HG02970 (cell line): ENCODE results near the gene CDS2.

Source experiments
- ATAC-seq: cut with Tn5 transposase; IDR thresholded peaks from one replicate; pipeline ENCODE4 v1.9.1; 2021; ENCODE audit warnings: mild to moderate bottlenecking, moderate library complexity, moderate number of reproducible peaks; ENCODE audit not compliant: unreplicated experiment, low FRiP score

Gene CDS2

DNA sequence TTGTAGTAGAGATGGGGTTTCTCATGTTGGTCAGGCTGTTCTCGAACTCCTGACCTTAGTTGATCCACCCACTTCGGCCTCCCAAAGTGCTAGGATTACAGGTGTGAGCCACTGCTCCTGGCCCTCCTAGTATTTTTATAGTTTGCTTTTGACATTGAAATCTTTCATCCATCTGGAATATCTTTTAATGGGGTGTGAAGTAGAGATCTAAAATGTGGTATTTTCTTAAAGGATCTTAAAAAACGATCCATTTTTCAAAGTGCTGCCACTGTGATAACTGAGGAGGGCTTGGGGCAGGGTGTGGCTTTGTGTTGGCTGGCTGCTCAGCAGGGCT lies 23.1 kb downstream of the CDS2 start:
- no peak for ATAC-seq

DNA sequence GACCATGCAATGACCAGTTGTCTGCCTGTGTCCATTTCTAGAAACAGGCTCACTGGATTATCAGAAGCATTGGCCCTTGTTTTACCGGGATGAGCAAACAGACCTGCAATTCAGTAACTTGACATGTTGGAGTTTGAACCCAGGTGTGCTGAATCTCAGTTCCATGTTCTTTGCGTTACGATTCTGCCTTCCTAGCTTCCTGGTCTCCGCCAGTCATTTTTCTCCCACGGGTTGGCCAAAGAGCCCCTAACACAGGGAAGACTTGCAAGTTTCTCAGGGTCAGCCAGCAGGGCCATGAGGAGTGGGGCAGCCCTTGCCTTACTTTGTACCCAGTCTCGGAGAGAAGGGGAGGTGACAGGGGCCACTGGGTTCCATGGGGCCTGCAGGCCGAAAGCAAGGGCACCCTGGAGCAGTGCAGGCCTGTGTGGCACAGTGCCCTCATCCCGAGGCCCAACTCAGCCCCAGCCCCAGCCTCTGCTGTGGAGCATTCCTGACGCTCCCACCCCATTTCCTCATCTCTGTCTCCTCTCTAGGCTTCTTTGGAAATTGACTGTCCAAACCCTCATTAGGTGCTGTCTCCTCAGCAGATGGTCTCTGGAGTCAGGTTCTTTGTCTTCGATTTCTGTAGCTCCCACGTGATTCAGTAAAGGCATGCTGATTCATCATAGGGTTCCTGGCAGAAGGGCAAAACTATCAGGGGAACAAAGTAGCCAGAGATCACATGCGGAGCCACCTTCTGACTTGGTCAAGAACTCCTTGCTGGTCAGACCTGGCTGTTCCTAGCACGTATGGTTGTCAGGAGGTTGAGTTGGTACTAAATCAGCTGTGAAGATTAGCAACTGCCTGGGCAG lies 23.6 kb downstream of the CDS2 start:
- ATAC-seq = no peak

DNA sequence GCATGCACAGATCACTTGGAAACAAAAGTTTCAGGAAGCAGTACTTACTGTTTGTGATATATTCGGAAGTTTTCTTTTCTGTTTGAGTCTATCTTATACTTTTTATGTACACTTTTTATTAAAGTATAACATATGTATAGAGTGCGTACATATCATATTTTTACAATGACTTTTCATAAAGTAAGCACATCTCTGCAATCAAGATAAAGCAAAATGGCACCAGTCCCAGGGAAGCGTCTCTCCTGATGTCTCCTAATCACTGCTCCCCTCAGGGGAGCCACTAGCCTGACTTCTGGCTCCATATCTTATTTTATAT lies 26.3 kb downstream of the CDS2 start:
- no peak for ATAC-seq

DNA sequence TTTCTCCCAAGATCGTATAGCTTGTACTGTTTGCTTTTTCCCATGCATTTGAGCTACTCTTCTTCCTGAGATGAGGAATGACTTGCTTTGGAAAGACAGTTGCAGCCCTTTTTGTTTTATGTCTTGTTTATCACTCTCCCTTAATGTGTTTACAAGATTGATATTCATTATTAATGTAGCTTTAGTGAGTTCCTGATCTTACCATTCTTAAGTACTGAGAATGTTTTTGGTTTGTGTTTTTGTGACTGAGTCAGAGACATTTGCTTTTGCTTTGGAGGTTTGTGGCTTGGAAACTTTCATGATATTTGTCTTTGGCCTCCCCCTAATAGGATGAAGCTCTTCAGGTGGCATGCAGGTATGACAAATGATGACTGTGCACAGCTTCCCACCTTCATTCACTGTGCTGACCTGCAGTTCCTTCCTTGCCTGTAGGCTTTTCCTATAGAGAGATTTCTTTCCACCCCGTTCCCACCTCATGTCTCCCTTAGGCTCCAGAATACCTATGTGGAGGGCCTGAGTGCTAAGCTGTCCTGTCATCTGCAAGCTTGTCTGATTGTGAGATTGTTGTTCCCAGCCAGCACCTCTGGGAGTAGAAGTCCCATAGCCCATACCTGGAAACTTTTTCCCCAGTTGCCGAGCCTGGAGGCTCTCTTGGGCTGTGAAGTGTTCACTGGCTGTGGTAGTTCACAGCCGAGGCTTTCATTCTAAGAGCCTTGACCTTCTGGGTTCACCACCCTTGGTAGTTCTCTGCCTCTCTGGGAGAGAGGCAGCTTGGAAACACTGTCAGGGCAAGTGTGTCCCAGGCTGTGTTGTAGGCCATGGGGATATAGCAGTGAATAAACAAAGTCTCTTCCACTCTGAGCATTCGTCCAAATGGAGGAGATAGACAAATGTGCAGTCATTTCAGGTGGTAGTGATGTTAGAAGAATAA lies 27.1 kb downstream of the CDS2 start:
- ATAC-seq = no peak

DNA sequence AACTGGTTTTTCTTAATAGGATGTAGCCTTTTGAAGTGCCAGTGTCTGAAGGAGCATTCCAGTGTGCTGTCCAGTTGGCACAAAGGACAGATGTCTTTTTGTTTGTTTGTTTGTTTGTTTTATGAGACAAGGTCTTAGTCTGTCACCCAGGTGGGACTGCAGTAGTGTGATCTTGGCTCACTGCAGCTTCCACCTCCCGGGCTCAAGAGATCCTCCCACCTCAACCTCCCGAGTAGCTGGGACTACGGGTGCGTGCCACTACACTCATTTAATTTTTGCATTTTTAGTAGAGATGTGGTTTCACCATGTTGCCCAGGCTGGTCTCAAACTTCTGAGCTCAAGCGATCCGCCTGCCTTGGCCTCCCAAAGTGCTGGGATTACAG lies 27.7 kb downstream of the CDS2 start:
- no peak for ATAC-seq

DNA sequence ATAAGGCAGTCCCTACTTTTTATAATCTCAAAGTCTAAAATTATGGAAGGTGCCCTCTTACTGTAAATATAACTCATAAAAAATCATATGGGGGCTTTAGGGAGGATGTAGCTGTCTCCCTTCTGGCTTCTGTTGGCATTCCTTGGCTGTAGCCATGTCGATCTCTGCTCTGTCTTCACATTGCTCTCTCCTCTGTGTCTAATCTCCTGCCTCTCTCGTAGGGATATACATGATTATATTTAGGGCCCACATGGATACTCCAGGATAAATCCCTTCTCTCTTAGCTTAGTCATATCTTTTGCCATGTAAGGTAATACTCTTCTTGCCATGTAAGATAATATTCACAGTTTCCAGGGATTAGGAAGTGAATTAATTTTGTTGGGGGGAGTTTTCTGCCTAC lies 28.6 kb downstream of the CDS2 start:
- no peak for ATAC-seq

DNA sequence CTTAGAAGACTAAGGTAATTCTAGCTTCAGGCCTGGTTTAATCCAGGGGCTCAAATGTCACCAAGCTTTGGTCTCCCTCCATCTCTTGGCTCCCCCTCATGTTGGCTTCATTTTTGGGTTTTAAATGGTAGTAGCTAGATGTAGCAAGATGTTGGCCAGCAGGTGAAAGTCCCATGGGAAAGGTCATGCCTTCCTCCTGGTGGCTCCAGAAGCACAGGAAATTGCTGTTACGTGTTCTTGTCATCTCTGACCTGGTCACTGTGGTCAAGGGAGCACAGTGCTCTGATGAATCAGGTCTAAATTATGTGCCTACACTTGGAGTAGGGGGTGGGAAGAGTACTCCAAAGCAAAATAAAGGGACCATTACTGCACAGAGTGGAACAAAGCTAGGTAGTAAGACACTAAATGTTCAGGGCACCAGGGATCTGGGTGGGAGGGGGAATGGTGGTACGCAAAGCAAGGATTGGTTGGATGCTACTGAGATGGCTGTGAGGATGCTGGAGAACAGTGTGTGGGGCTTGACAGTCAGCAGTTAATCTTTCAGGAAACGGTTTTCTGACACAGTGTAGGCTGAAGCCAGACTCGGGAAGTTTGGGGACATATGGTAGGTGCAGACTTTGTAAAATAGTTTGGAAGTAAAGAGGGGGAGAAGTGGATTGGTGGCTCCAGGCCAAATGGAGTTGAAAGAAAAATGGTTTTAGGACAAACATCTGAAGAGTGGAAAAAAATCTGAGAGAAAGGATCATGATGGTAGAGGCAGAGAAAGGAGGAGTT lies 30.1 kb downstream of the CDS2 start:
- ATAC-seq = no peak

DNA sequence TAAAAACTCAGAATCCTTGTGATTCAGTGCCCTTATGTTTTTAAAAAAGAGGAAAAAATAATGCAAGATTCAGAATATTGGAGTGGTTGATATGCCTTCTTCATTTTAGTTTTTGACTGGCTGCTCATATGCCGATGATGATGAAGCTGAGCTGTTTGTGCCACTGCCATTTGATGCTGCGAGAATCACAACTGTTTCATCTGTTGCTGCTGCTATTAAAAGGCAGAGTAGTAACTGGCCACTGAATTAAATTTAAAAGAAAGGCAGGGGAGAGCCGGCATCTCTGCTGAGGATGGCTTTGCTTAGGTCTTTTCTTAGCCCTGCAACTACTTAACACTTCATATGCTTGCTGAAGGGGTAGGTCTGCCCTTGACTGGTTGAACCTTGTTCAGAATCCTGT lies 33.1 kb downstream of the CDS2 start:
- no peak for ATAC-seq

DNA sequence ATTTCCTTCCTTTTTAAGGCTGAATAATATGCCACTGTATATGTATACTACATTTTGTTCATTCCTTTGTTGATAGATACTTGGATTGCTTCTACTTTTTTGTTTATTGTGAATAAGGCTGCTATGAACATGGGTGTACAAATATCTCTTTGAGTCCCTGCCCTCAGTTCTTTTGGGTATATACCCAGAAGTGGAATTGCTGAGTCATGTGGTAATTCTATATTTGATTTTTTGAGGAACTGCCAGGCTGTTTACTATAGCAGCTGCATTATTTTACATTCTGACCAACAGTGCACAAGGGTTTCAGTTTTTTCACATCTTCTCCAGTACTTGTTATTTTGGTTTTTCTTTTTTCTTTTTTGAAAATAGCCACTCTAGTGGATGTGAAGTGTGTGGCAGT lies 34.1 kb downstream of the CDS2 start:
- no peak for ATAC-seq

DNA sequence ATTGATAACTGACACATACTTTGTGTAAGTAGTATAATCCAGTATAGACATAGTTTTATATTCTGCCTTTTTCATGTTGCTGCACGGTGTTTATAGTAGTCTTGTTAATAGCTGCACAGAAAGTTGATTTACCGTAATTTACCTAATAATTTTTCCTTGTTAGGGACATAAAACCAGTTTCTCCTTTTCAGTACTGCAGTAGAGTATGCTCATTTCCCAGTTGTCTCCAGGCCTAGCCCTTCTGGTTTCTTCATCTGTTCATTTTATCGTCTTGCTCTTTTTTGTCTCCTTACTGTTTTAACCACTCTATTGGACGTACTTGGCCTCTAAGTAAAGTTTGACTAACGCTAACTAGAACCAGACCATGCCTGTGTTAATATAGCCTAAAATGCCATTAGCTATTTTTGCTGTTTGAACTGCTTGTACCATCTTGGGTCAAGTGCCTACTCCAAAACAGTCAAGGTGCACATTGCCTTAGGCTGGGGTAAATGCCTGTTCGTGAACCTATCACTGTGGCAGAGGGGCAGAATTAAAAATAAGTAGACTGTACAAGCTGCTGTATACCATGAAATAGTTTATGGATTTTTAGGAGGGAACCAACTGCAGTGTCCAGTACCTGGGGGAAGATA lies 34.8 kb downstream of the CDS2 start:
- ATAC-seq = no peak

DNA sequence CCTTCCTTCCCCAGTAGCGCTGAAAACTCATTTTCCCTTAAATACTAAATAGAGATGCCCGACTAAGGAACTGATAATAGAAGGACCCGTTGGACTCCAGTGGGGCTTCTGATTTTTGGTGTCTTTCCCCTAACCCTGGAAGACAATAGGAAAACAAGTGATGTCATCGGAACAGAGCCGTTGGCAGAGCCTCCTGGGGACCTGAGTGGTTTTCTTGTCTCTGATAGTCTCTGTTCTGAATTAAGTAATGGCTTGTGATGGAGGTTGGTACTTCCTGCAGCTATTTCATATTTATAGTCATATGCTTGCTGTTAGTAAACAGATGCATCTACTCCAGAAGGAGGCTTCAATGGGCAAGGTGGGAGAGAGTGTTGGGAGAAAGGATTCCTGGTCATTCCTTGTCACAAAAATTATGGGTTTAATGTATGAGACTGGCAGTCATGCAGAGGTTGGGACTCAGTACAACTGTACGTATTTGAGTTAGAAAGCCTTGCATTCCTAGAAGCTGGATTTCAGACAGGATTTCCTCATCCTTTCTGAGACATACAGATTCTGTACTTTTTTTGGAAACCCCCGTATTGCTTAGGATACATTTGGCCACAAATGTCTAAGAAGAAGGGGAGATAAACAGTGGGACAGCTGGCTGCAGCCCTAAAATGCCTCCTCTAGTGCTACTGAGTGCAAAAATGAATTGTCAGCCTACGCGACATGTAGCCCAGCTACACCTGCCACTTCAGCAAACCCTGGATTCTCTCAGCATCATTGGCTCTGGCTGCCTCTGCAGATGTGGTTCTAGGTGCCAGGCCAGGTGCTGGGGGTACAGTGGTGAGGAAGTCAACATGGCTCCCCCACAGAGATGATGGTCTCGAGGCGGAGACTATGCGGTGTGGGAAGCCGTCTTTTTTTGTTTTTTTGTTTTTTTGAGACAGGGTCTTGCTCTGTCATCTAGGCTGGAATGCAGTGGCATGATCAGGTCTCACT lies 38.1 kb downstream of the CDS2 start:
- no peak for ATAC-seq

DNA sequence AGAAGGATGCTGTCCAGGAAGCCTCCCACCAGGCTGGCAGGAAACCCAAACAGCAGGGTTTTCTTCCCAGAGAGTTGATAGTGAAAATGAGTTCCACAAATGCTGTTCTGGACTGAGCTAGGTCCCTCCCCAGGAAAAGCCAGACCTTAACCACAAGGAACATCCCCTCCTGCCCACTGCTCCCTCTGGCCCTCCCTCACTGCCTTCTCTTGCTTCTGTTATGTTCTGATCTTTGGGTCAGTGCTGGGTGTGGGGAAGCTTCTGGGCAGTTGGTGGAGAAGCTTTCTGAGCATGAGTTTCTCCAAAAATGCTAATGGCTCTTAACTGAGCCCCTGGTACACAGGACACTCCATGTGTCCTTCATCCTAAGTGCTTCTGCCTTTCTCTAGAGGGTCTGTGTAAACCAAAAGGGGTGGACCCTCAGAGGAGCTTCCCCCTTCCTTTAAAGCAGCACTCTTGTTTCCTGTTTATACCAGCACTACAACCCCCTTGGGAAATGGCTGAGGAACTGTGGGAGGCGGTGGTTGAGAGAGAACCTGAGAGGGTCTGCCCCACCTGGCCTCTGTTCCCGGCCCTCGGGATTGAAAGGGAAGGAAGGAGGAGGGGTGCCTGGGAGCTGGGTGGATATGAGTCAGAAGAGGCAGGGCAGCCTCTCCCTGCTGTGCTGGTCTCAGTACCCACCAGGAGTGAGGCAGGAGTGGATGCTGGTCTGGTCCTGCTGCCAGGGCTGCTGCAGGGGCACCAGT lies 42.0 kb downstream of the CDS2 start:
- ATAC-seq = no peak

DNA sequence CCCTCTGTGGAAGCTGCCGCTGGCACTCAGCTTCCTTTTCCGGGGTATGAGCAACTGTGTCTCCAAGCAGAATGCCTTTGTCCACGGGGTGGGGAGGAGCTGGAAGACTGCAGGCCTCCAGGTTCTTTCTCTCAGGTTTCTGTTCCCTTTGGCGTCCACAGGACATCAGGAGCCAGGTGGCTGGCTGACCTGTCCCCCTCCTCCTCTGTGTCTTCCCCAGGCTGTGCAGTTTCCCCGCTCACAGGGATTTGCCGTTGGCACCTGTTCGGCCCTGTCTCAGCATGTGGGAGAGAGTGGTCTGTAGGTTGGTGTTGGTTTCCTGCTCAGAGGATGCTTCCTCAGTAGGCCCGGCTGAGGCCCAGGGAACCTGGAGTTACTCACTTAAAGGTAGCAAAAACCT lies 43.5 kb downstream of the CDS2 start:
- no peak for ATAC-seq

DNA sequence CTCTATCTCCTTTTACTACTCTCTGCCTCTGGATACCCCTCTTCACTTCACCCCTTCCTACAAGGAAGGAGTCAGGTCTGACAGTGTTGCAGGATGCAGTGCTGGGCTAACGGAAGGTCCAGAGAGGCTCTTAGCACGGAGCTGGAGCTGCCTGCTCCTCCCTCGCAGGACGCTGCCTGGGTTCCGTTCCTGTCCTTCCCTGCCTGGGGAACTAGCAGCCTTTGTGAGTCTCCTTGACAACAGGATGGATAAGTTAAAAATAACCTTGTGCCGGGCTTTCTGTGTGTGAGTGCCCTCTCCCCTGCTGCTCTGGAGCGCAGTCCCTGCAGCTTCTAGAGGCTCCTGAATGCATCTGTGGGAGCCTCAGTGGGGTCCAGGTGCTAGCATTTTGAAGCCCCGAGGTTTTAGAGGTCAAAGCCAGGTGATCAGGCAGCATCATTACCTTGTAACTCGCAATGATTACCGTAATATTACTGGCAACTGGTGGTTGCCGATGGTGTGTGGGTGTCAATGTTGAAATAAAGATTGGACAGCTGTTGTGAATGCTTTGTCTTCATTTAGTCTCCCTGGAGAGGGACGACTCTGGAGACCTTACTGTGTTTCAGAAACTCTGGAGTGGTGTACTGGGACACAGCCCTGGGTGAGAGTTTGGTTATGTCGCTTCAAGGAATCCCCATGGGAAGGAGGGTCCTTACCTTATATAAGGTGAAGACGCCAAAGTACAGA lies 44.4 kb downstream of the CDS2 start:
- ATAC-seq = no peak

DNA sequence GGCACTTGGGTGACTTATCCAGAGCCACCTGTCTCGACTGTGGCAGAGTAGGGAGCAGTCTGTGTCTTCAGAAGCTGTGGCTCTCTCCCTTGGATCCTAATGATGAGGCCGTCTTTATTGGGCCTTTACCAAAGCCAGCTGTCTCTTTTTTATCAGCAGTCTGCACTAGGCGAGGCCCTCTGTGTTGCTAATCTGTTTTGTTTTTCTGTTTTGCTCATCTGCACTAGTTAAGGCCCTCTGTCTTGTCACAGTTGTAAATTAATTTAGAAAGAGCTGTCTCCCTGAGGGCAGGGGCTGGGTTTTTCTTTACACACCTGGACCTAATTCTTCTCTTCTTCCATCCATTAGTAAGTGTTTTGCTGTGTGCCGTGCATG lies 45.0 kb downstream of the CDS2 start:
- ATAC-seq = no peak

DNA sequence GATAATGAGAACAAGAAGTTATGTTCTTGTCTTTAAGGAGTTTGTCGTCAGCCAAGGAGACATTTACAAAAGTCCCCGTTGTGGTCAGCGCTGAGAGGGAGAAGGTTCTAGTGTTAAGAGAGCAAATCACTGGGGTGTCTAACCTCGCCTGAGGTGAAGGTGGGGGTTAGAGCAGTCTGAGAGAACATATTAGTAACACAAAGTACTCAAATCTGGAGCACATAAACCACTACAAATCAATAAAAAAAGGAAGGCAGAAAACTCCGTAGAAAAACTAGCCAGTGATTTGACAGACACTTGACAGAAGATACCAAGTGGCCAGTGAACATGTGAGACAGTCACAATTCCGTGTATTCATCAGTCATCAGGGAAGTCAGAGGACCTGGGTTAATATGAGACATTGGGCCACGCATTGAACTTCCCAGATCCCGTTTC lies 45.4 kb downstream of the CDS2 start:
- ATAC-seq = no peak

DNA sequence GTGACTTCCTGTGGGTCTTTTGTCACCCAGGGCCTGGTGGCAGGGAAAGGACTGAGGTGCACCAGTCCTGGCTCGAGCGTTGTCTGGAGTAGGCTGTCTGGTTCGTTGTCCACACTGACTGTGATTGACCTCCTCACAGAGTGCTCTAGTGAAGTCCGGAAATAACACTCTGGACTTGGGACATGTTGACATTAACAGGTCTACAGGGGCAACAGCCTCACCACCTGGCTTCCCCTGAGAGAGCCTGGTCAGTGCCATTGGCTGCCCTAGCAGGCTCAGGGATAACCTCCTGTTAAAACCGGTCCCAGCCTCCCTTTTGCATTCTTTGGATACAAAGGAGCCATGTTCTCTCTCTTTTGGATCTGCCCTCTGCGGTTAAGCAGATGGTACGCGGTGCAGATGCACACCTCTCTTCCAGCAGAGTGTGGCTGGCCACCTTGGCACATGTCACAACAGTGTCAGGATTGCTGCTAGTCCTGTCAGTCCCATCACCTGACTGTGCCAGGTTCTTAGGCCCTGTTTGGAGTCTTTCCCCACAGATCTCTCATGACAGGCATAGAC lies 46.2 kb downstream of the CDS2 start:
- ATAC-seq = no peak

DNA sequence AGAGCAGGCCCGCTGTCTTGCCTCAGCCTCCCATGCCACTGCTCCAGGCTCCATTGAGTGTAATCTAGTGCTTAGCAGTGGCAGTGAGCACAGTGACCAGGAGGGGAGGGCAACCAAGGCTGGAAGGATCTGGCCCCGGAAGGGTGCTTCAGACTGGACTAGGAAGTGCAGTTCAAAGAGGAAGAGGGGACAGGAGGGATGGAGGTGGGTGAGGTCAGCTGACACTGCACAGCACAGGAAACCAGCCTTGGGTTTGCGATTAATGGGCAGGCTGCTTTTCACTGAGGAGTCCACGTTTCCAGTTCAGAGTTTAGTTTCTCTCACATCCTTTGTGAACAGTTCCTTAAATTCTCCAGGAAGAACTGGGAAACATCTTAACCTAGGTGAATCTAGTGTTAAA lies 46.9 kb downstream of the CDS2 start:
- no peak for ATAC-seq
